Thyroid gland (tissue), 4 donors: Measurements from ENCODE around the gene DTL.

Experiments used
- POLR2A ChIP-seq, 2 donors: fragments of 450-650 bp; IDR thresholded peaks; one replicate each; pipeline ENCODE4 v1.6.1; 2017; ENCODE audit warnings: antibody characterized with exemption in 2 of 2, mild to moderate bottlenecking in 2 of 2, moderate library complexity in 1 of 2
- TF ChIP-seq, protein P1 (sequence below), 6 experiments: fragments of 200-600 bp in 3 of 6; fragments of 450-650 bp in 3 of 6; sonication (generic) in 3 of 6; IDR thresholded peaks; one replicate each; pipeline ENCODE4 v1.5.1; 2016 to 2019; ENCODE audit warnings: antibody characterized with exemption in 6 of 6, mild to moderate bottlenecking in 2 of 6, inconsistent platforms in 1 of 6, moderate library complexity in 1 of 6

DNA sequence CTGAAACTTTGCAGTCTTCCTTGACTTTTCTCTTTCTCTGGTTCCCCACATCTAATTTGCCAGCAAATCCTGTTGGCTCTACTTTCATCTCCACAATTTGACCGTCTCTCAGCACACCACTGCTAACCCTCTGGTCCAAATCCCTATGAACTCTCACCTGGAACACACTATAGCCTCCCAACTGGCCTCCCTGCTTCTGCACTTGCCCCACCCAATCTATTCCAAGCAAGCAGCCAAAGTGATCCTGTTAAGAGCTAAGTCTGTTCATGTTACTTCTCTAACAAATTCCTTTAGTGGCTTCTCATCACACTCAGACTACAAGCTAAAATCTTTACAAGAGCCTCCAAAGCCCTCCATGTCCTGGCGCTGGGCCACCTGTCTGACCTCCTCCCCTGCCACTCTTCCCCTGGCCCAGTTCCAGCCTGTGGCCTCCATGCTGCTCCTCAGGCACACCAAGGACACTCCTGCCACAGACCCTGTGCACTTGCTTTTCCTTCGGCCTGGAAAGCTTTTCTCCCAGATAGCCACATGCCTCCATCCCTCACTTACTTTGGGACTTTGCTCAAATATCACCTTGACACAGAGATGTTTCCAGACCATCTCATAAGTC is 104.1 kb downstream of the DTL start:
- TF ChIP-seq, protein P1, sequence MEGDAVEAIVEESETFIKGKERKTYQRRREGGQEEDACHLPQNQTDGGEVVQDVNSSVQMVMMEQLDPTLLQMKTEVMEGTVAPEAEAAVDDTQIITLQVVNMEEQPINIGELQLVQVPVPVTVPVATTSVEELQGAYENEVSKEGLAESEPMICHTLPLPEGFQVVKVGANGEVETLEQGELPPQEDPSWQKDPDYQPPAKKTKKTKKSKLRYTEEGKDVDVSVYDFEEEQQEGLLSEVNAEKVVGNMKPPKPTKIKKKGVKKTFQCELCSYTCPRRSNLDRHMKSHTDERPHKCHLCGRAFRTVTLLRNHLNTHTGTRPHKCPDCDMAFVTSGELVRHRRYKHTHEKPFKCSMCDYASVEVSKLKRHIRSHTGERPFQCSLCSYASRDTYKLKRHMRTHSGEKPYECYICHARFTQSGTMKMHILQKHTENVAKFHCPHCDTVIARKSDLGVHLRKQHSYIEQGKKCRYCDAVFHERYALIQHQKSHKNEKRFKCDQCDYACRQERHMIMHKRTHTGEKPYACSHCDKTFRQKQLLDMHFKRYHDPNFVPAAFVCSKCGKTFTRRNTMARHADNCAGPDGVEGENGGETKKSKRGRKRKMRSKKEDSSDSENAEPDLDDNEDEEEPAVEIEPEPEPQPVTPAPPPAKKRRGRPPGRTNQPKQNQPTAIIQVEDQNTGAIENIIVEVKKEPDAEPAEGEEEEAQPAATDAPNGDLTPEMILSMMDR (IDR thresholded peaks at IDR 0.05): no peak
- no peak for TF ChIP-seq POLR2A (IDR thresholded peaks at IDR 0.05)
